Hepatocyte (in vitro differentiated cells): ENCODE measurements around the gene ARHGAP25.

Experiments used
- EZH2phosphoT487 ChIP-seq: fragments of 200-600 bp; sonication (generic); IDR thresholded peaks from one replicate; pipeline ENCODE4 v1.6.1; 2018; ENCODE audit warnings: antibody characterized with exemption, mild to moderate bottlenecking, low read depth, moderate library complexity; ENCODE audit not compliant: unreplicated experiment, severe bottlenecking
- TF ChIP-seq, protein P1 (sequence below): fragments of 200-600 bp; sonication (generic); IDR thresholded peaks from 2 replicates; pipeline ENCODE4 v1.5.1; 2016; ENCODE audit warnings: antibody characterized with exemption, mild to moderate bottlenecking; ENCODE audit not compliant: poor library complexity

DNA sequence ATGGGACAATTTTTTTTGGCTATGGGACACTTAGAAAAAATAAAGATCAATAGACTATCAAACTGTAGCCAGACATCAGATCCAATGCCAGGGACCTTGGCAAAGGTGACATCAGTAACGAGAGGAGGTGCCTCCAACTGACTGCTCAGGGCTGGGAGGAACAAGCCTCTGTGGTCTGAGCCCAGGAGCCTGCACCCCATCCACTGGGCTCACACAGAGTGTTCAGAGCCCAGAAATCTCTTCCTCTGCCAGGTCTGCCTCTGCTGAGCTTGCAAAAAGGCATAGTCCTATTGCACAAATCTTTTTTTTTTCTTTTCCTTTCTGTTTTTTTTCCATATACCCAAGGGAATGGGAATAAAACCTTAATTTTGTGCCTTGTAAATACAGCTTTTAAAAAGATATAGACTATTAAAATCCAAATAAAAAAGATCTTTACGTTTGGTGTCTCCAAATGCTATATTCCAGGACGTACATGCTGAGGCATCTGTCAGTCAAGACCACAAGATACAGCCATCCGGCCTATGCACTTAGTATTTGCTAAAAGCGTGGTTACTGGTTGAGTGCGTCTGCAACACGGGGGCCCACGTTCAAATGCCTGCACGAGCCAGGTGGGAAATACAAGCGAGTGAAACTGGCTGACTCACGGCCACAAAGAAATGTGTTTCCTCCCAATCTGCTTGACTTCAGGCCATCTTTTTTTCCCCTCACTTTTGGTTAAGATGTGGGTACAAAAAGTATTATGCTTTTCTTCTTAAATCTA, 7.8 kb upstream of the ARHGAP25 start:
- TF ChIP-seq, protein P1, sequence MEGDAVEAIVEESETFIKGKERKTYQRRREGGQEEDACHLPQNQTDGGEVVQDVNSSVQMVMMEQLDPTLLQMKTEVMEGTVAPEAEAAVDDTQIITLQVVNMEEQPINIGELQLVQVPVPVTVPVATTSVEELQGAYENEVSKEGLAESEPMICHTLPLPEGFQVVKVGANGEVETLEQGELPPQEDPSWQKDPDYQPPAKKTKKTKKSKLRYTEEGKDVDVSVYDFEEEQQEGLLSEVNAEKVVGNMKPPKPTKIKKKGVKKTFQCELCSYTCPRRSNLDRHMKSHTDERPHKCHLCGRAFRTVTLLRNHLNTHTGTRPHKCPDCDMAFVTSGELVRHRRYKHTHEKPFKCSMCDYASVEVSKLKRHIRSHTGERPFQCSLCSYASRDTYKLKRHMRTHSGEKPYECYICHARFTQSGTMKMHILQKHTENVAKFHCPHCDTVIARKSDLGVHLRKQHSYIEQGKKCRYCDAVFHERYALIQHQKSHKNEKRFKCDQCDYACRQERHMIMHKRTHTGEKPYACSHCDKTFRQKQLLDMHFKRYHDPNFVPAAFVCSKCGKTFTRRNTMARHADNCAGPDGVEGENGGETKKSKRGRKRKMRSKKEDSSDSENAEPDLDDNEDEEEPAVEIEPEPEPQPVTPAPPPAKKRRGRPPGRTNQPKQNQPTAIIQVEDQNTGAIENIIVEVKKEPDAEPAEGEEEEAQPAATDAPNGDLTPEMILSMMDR: no peak
- TF ChIP-seq EZH2phosphoT487: no peak
